HG03565 (cell line): ENCODE data around the gene MAT2A.
"Not testable (repeated sequence)": the region's sequence is repeated elsewhere in the genome, so short reads cannot be mapped to it uniquely, and the experiment has no call there.

Source experiments
- ATAC-seq: cut with Tn5 transposase; IDR thresholded peaks from one replicate; pipeline ENCODE4 v1.9.1; 2021; ENCODE audit warnings: mild to moderate bottlenecking, moderate library complexity; ENCODE audit not compliant: unreplicated experiment

The MAT2A gene

GRCh38 chr2:85578243-85579180 lies 39.5 kb downstream of the MAT2A start:
- no peak for ATAC-seq

- ATAC-seq = no peak
Measured at GRCh38 chr2:85579266-85579935, 40.4 kb downstream of the MAT2A start.

- ATAC-seq = no peak
Measured at GRCh38 chr2:85580206-85580605, 41.2 kb downstream of the MAT2A start.

- ATAC-seq = no peak
Measured at GRCh38 chr2:85582492-85582891, 43.5 kb downstream of the MAT2A start.

GRCh38 chr2:85583667-85584353 lies 44.8 kb downstream of the MAT2A start:
- ATAC-seq = no peak

- no peak for ATAC-seq
Measured at GRCh38 chr2:85584354-85584856, 45.4 kb downstream of the MAT2A start, which contains the start of gene VAMP5. Gene VAMP5, plus strand, starts transcription at chr2:85584431. Its CDS starts 60 bp downstream, at chr2:85584491.

GRCh38 chr2:85584857-85585780 lies 46.2 kb downstream of the MAT2A start:
- no peak for ATAC-seq

- ATAC-seq = no peak
Measured at GRCh38 chr2:85585781-85586105, 46.8 kb downstream of the MAT2A start.

- ATAC-seq = no peak
Measured at GRCh38 chr2:85588236-85588635, 49.3 kb downstream of the MAT2A start.

GRCh38 chr2:85588645-85589044 lies 49.7 kb downstream of the MAT2A start:
- ATAC-seq = no peak

- ATAC-seq = no peak
Measured at GRCh38 chr2:85589181-85589580, 50.2 kb downstream of the MAT2A start.

- ATAC-seq = no peak
Measured at GRCh38 chr2:85589982-85590791, 51.2 kb downstream of the MAT2A start.

GRCh38 chr2:85590950-85591349 lies 52.0 kb downstream of the MAT2A start:
- no peak for ATAC-seq

GRCh38 chr2:85591563-85591962 lies 52.6 kb downstream of the MAT2A start:
- ATAC-seq = no peak

- ATAC-seq = not testable (repeated sequence)
Measured at GRCh38 chr2:85592299-85592698, 53.3 kb downstream of the MAT2A start.

- ATAC-seq = no peak
Measured at GRCh38 chr2:85593023-85593422, 54.1 kb downstream of the MAT2A start.
